ENCODE results near the gene PCMTD2. TPM values are rescaled to one million over a fixed set of nuclear protein-coding genes. Genes with fewer than 3 reads are reported as not detected.
"Not testable (repeated sequence)": the region's sequence is repeated elsewhere in the genome, so short reads cannot be mapped to it uniquely, and the experiment has no call there.

The PCMTD2 gene
- polyA plus RNA-seq, 2 of the 4 experiments (the other 2 are of a cell fraction) = 19.9 to 41.8 TPM

DNA sequence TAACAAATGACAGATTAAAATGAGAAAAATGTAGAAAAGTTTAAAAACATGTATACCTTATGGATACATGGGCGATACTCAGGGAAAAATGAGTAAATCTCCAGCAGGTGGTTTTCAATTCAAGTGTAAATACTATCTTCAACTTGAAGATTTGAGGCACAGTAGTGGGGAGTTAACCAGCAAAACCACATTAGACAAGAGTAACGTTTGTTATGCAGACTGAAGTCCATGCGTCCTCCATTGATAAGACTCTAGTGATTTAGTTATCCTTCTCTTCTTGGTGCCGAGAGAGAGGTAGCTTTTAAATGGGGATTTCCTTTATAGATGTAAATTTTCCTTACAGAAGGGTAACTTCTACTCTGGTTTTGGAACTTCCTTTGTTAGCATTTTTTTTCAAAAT is 28.1 kb downstream of the PCMTD2 start:
- DNase-seq (ENCODE audit: low read depth in 1 of 2, low spot score in 1 of 2) (no peak), FAIRE-seq (no peak), ATAC-seq (no peak)
- H3K27ac ChIP-seq = no peak overlapping the region
- H3K4me3 ChIP-seq = no peak overlapping the region
- WGBS (ENCODE audit: missing lambda C conversion rate) = 35% methylated on average over 4 of the region's 4 CpGs
- peaks cover 15% of the 10 kb centered on the region; the same call in 2 of the 3 replicates for H3K9me3 ChIP-seq
- TF ChIP-seq KDM5A (IDR thresholded peaks at IDR 0.05) (no peak), RAD21 (conservative IDR thresholded peaks at IDR 0.05 in 1 of 2, IDR thresholded peaks at IDR 0.05 in 1 of 2) (no peak), HOXB5 (CRISPR knock-in tag; IDR thresholded peaks at IDR 0.05) (no peak), ZNF302 (CRISPR knock-in tag; IDR thresholded peaks at IDR 0.05) (no peak), EHMT2 (IDR thresholded peaks at IDR 0.05; ENCODE audit: low read depth) (no peak)
- TF ChIP-seq, protein P1, sequence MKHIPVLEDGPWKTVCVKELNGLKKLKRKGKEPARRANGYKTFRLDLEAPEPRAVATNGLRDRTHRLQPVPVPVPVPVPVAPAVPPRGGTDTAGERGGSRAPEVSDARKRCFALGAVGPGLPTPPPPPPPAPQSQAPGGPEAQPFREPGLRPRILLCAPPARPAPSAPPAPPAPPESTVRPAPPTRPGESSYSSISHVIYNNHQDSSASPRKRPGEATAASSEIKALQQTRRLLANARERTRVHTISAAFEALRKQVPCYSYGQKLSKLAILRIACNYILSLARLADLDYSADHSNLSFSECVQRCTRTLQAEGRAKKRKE (CRISPR knock-in tag; IDR thresholded peaks at IDR 0.05; ENCODE audit: low read depth) = no peak
- no peaks in the 10 kb centered on the region for H3K4me1 ChIP-seq
- ChIA-PET POLR2A (no interaction called here), CTCF (no interaction called here)
- H3K4me2 ChIP-seq = no peak overlapping the region

DNA sequence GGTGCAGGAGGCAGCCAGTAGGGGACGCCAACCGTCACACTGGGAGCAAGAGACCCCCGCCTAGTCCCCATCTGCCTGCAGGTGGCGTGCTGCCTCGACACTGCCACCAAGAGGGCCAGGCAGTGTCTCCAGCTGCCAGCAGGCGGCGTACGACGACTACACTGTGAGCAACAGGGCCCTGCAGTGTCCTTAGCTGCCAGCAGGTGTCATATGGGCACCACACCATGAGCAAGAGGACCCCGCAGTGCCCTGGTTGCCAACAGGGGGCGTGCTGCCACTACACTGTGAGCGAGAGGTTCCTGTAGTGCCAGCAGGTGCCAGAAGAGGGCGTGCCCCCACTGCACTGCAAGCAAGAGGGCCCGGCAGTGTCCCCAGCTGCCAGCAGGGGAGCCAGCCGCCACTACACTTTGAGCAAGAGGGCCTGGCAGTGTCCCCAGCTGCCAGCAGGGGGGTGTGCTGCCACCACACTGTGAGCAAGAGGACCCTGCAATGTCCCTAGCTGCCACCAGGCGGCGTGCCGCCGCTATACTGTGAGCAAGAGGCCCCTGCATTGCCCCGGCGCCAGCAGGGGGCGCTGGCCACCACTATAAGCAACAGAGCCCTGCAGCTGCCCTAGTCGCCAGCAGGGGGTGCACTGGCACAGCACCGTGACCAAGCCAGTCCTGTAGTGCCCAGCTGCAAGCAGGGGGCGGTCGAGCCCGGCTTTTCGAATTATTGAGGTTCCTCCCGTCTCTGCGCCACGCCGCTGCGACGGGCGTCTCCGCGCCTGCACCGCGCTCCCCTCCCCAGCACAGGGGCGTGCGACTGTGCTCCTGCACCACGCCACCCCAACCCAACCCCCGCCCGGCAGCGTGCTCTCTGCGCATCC is 30.3 kb downstream of the PCMTD2 start:
- DNase-seq (ENCODE audit: low read depth in 1 of 2, low spot score in 1 of 2) (peak in 1 of 2 experiments; percentile 87), ATAC-seq (peak; percentile 43 to 77; a peak in 4 of 6 replicates)
- FAIRE-seq, CTCF ChIA-PET, H3K4me2 ChIP-seq, H3K4me1 ChIP-seq, H3K4me3 ChIP-seq, POLR2A ChIA-PET, H3K27ac ChIP-seq: not testable (repeated sequence)
- H3K9me3 ChIP-seq = peaks cover 15% of the 10 kb centered on the region; the same call in 2 of the 3 replicates
- TF ChIP-seq RAD21 (conservative IDR thresholded peaks at IDR 0.05 in 1 of 2, IDR thresholded peaks at IDR 0.05 in 1 of 2) = peak in 1 of 2 experiments; percentile 28; a peak in 1 of 5 replicates
- TF ChIP-seq, protein P2, sequence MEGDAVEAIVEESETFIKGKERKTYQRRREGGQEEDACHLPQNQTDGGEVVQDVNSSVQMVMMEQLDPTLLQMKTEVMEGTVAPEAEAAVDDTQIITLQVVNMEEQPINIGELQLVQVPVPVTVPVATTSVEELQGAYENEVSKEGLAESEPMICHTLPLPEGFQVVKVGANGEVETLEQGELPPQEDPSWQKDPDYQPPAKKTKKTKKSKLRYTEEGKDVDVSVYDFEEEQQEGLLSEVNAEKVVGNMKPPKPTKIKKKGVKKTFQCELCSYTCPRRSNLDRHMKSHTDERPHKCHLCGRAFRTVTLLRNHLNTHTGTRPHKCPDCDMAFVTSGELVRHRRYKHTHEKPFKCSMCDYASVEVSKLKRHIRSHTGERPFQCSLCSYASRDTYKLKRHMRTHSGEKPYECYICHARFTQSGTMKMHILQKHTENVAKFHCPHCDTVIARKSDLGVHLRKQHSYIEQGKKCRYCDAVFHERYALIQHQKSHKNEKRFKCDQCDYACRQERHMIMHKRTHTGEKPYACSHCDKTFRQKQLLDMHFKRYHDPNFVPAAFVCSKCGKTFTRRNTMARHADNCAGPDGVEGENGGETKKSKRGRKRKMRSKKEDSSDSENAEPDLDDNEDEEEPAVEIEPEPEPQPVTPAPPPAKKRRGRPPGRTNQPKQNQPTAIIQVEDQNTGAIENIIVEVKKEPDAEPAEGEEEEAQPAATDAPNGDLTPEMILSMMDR (IDR thresholded peaks at IDR 0.05) = peak; percentile 47
- peak; percentile 12; the same call in 1 of the 2 replicates for TF ChIP-seq GATA3 (IDR thresholded peaks at IDR 0.05; ENCODE audit: borderline replicate concordance)
- 61% methylated on average over 32 of the region's 46 CpGs for WGBS (ENCODE audit: missing lambda C conversion rate)

GRCh38 chr20:64286447-64287263 is 31.1 kb downstream of the PCMTD2 start:
- CTCF ChIA-PET = not testable (repeated sequence)
- 95% methylated on average over 13 of the region's 30 CpGs for WGBS (ENCODE audit: missing lambda C conversion rate)
- ATAC-seq = 0 out of 6 replicates have a peak, but pooled peaks of 1 of the 2 experiments have one; percentile 24

GRCh38 chr20:64287264-64287590 is 31.7 kb downstream of the PCMTD2 start:
- FAIRE-seq; ATAC-seq; POLR2A ChIA-PET; DNase-seq (ENCODE audit: low read depth in 1 of 2, low spot score in 1 of 2); H3K4me3 ChIP-seq; H3K4me2 ChIP-seq; H3K27ac ChIP-seq; CTCF ChIA-PET; H3K4me1 ChIP-seq: not testable (repeated sequence)
- WGBS (ENCODE audit: missing lambda C conversion rate) = 98% methylated on average over 3 of the region's 3 CpGs
- H3K9me3 ChIP-seq = peaks cover 15% of the 10 kb centered on the region; the same call in 2 of the 3 replicates

More at GRCh38 chr20:64286447-64287263, 31.1 kb downstream of the PCMTD2 start:
- POLR2A ChIA-PET; DNase-seq (ENCODE audit: low read depth in 1 of 2, low spot score in 1 of 2); H3K4me3 ChIP-seq; H3K27ac ChIP-seq; H3K4me2 ChIP-seq; H3K4me1 ChIP-seq; FAIRE-seq: not testable (repeated sequence)
- peaks cover 15% of the 10 kb centered on the region; the same call in 2 of the 3 replicates for H3K9me3 ChIP-seq

DNA sequence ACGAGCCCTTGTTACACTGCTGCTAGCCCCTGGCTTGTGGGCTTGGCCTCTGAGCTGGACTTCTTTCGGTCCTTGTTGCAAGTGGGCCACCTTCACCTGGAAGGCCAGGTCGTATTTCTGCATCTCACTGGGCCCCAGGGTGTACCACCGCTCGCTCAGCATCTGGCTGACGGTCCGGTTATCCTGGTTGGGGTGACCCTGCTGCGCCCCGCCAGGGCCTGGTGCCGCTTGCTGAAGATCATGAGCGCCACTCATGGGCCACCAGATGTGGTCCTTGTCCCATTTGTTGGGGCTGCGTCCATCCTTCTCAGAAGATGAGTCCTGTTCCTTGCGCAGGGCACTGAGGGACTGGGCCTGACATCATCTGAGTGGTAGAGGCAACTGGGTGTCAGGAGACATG is 36.6 kb downstream of the PCMTD2 start:
- POLR2A ChIA-PET; FAIRE-seq; H3K9me3 ChIP-seq; DNase-seq (ENCODE audit: low read depth in 1 of 2, low spot score in 1 of 2); H3K4me2 ChIP-seq; CTCF ChIA-PET; ATAC-seq; H3K4me3 ChIP-seq; H3K27ac ChIP-seq; H3K4me1 ChIP-seq: not testable (repeated sequence)
- no CpG with 5 or more reads among the region's 13 CpGs for WGBS (ENCODE audit: missing lambda C conversion rate)

- FAIRE-seq; H3K4me2 ChIP-seq; POLR2A ChIA-PET; H3K4me1 ChIP-seq; DNase-seq (ENCODE audit: low read depth in 1 of 2, low spot score in 1 of 2); H3K4me3 ChIP-seq; CTCF ChIA-PET; H3K27ac ChIP-seq; ATAC-seq; H3K9me3 ChIP-seq: not testable (repeated sequence)
- 64% methylated on average over 2 of the region's 2 CpGs for WGBS (ENCODE audit: missing lambda C conversion rate)
Measured at GRCh38 chr20:64303086-64303485, 47.5 kb downstream of the PCMTD2 start.

DNA sequence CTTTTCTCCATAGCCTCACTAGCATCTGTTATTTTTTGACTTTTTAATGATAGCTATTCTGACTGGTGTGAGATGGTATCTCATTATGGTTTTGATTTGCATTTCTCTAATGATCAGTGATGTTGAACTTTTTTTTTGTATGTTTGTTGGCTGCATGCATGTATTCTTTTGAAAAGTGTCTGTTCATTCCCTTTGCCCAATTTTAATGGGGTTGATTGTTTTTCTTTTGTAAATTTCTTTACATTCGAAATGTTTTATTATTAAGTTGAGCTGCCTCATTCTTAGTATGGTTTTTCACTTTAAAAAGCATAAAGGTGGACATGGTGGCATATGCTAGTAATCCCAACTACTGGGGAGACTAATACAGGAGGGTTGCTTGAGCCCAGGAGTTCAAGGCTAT is 58.2 kb downstream of the PCMTD2 start:
- FAIRE-seq = not testable (repeated sequence)

DNA sequence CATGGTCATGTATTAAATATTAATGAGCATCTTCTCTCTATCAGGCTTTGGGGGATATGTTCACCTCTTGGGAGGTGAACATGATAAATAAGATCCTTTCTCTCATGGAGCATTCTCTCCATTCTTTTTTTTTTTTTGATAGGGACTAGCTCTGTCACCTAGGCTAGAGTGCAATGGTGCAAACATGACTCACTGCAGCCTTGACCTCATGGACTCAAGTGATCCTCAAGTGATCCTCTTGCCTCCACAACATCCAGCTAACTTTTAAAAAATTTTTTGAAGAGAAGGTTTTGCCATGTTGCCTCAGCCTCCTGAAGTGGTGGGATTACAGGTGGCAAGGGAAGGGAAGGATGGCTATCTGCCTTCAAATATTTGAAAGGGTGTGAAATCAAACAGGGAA is 59.8 kb downstream of the PCMTD2 start:
- H3K27ac ChIP-seq; ATAC-seq; DNase-seq (ENCODE audit: low read depth in 1 of 2, low spot score in 1 of 2); FAIRE-seq; H3K4me1 ChIP-seq; CTCF ChIA-PET; H3K4me2 ChIP-seq; POLR2A ChIA-PET; H3K4me3 ChIP-seq; H3K9me3 ChIP-seq: not testable (repeated sequence)

More for the DNA sequence above, 58.2 kb downstream of the PCMTD2 start:
- POLR2A ChIA-PET; ATAC-seq; H3K4me1 ChIP-seq; H3K4me3 ChIP-seq; CTCF ChIA-PET; H3K4me2 ChIP-seq; DNase-seq (ENCODE audit: low read depth in 1 of 2, low spot score in 1 of 2); H3K27ac ChIP-seq; H3K9me3 ChIP-seq: not testable (repeated sequence)
- WGBS (ENCODE audit: missing lambda C conversion rate) = 2% methylated on average over 1 of the region's 1 CpG
